ENCODE results near the gene CSAG1.
"Not testable (repeated sequence)": the region's sequence is repeated elsewhere in the genome, so short reads cannot be mapped to it uniquely, and the experiment has no call there.

Gene CSAG1

DNA sequence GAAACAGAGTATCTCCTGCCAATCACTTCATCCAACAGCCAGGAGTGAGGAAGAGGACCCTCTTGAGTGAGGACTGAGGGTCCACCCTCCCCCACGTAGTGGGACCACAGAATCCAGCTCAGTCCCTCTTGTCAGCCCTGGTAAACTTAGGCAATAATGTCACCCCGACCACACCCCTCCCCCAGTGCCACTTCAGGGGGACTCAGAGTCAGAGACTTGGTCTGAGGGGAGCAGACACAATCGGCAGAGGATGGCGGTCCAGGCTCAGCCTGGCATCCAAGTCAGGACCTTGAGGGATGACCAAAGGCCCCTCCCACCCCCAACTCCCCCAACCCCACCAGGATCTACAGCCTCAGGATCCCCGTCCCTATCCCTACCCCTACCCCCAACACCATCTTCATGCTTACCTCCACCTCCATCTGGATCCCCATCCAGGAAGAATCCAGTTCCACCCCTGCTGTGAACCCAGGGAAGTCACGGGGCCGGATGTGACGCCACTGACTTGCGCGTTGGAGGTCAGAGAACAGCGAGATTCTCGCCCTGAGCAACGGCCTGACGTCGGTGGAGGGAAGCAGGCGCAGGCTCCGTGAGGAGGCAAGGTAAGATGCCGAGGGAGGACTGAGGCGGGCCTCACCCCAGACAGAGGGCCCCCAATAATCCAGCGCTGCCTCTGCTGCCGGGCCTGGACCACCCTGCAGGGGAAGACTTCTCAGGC lies at the start of gene CSAG1, which contains the start of gene MAGEA12:
CSAG1 (minus strand) TSS at position 461 of the 715 bp plus-strand sequence. CDS start 1,261 bp downstream, outside the sequence.
MAGEA12 (plus strand) TSS at position 497 of the 715 bp plus-strand sequence. CDS start 2,405 bp downstream, outside the sequence.
- Histone ChIP-seq H3K9me2 (replicated peaks; ENCODE audit: control insufficient read depth, low read length) (no peaks in the 10 kb centered on the region), H3K4me2 (ENCODE audit: low read length) (no peak within 1 kb of the TSS), H3K27me3 (ENCODE audit: control insufficient read depth, low read length) (no peaks in the 10 kb centered on the region), H3K4me3 (ENCODE audit: low read length) (no peak within 1 kb of the TSS), H3K27ac (ENCODE audit: low read depth, low read length) (no peak within 1 kb of the TSS), H3K79me2 (ENCODE audit: control insufficient read depth, low read length) (no peaks in the 10 kb centered on the region), H3K4me1 (ENCODE audit: control insufficient read depth, low read length) (no peaks in the 10 kb centered on the region), H3K36me3 (ENCODE audit: control insufficient read depth, low read length) (no peaks in the 10 kb centered on the region), H3K9me3 (ENCODE audit: control insufficient read depth, insufficient read depth, low read length) (no peaks in the 10 kb centered on the region), H4K20me1 (ENCODE audit: control insufficient read depth, insufficient read depth, low read depth, low read length) (no peaks in the 10 kb centered on the region), H3F3A (ENCODE audit: control insufficient read depth, insufficient read depth) (no peaks in the 10 kb centered on the region)
- TF ChIP-seq, protein P1, sequence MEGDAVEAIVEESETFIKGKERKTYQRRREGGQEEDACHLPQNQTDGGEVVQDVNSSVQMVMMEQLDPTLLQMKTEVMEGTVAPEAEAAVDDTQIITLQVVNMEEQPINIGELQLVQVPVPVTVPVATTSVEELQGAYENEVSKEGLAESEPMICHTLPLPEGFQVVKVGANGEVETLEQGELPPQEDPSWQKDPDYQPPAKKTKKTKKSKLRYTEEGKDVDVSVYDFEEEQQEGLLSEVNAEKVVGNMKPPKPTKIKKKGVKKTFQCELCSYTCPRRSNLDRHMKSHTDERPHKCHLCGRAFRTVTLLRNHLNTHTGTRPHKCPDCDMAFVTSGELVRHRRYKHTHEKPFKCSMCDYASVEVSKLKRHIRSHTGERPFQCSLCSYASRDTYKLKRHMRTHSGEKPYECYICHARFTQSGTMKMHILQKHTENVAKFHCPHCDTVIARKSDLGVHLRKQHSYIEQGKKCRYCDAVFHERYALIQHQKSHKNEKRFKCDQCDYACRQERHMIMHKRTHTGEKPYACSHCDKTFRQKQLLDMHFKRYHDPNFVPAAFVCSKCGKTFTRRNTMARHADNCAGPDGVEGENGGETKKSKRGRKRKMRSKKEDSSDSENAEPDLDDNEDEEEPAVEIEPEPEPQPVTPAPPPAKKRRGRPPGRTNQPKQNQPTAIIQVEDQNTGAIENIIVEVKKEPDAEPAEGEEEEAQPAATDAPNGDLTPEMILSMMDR (IDR thresholded peaks at IDR 0.05; ENCODE audit: low read depth, low read length, poor library complexity, severe bottlenecking): no peak
- TF ChIP-seq EZH2phosphoT487 (IDR thresholded peaks at IDR 0.05; ENCODE audit: borderline replicate concordance, low read length): no peak

DNA sequence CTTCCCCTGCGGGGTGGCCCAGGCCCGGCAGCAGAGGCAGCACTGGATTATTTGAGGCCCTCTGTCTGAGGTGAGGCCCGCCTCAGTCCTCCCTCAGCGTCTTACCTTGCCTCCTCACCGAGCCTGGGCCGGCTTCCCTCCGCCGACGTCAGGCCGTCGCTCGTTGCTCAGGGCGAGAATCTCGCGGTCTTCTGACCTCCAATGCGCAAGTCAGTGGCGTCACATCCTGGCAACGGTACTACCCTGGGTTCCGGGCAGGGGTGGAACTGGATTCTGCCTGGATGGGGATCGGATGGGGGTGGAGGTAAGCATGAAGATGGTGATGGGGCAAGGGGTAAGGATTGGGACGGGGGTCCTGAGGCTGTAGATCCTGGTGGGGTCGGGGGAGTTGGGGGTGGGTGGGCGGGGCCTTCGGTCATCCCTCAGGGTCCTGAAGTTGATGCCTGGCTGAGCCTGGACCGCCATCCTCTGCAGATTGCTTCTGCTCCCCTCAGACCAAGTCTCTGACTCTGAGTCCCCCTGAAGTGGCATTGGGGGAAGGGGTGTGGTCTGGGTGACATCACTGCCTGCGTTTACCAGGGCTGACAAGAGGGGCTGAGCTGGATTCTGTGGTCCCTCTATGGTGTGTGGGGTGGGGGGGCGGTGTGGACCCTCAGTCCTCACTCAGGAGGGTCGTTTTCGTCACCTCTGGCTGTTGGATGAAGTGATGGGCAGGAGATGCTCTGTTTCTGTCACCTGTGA lies 36.2 kb upstream of the CSAG1 start, which contains the start of gene MAGEA6:
MAGEA6 (minus strand) TSS at position 141 of the 741 bp plus-strand sequence. CDS start 2,039 bp downstream, outside the sequence.
- not testable (repeated sequence) for H3F3A ChIP-seq (ENCODE audit: control insufficient read depth, insufficient read depth); H3K27ac ChIP-seq (ENCODE audit: low read depth, low read length); H3K4me2 ChIP-seq (ENCODE audit: low read length); H3K9me2 ChIP-seq (replicated peaks; ENCODE audit: control insufficient read depth, low read length); H3K79me2 ChIP-seq (ENCODE audit: control insufficient read depth, low read length); H3K36me3 ChIP-seq (ENCODE audit: control insufficient read depth, low read length); H3K4me1 ChIP-seq (ENCODE audit: control insufficient read depth, low read length); H3K27me3 ChIP-seq (ENCODE audit: control insufficient read depth, low read length); H4K20me1 ChIP-seq (ENCODE audit: control insufficient read depth, insufficient read depth, low read depth, low read length); H3K9me3 ChIP-seq (ENCODE audit: control insufficient read depth, insufficient read depth, low read length); H3K4me3 ChIP-seq (ENCODE audit: low read length)

GRCh38 chrX:152766562-152766961 lies 33.0 kb upstream of the CSAG1 start:
- not testable (repeated sequence) for H3K4me2 ChIP-seq (ENCODE audit: low read length); H3F3A ChIP-seq (ENCODE audit: control insufficient read depth, insufficient read depth); H3K27ac ChIP-seq (ENCODE audit: low read depth, low read length); H3K9me2 ChIP-seq (replicated peaks; ENCODE audit: control insufficient read depth, low read length); H3K4me3 ChIP-seq (ENCODE audit: low read length); H3K9me3 ChIP-seq (ENCODE audit: control insufficient read depth, insufficient read depth, low read length); H3K36me3 ChIP-seq (ENCODE audit: control insufficient read depth, low read length); H4K20me1 ChIP-seq (ENCODE audit: control insufficient read depth, insufficient read depth, low read depth, low read length); H3K4me1 ChIP-seq (ENCODE audit: control insufficient read depth, low read length); H3K79me2 ChIP-seq (ENCODE audit: control insufficient read depth, low read length); H3K27me3 ChIP-seq (ENCODE audit: control insufficient read depth, low read length)

DNA sequence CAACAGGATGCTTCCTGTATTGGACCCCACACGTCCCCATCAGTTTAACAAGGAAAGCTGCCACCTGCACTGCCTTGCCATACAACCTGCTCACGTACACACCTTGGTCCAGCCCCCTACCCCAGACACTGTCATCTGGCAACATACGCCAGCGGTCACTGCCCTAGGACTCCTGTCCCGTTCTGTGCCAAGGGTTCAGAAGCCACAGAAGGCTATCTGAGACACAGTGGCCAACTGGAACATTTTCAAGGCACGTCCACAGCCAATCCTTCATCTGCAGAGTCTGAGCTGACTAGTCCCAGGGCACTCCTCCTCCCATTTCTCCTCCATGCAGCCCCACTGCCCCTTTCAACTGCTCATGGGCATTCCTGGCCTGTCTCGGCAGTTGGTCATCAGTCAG lies 28.1 kb upstream of the CSAG1 start:
- not testable (repeated sequence) for H3K36me3 ChIP-seq (ENCODE audit: control insufficient read depth, low read length); H3K27me3 ChIP-seq (ENCODE audit: control insufficient read depth, low read length); H3K4me1 ChIP-seq (ENCODE audit: control insufficient read depth, low read length); H3K9me3 ChIP-seq (ENCODE audit: control insufficient read depth, insufficient read depth, low read length); H3F3A ChIP-seq (ENCODE audit: control insufficient read depth, insufficient read depth); H3K4me2 ChIP-seq (ENCODE audit: low read length); H3K79me2 ChIP-seq (ENCODE audit: control insufficient read depth, low read length); H3K9me2 ChIP-seq (replicated peaks; ENCODE audit: control insufficient read depth, low read length); H4K20me1 ChIP-seq (ENCODE audit: control insufficient read depth, insufficient read depth, low read depth, low read length); H3K4me3 ChIP-seq (ENCODE audit: low read length); H3K27ac ChIP-seq (ENCODE audit: low read depth, low read length)

DNA sequence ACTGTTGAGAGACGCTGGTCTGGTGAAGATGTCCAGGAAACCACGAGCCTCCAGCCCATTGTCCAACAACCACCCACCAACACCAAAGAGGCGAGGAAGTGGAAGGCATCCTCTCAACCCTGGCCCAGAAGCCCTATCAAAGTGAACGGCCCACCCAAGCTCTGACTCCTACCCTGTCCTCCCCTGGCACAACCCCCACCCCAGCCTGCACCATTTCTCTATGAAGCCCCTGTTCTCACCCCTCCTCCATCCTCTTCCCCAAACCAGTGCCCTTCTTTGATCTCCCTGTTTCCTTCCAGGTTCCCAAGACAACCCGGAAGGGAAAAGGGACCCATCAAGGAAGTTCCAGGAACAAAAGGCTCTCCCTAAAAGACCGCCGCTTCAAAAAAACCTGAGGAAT lies 26.0 kb upstream of the CSAG1 start:
- H3K9me2 ChIP-seq (replicated peaks; ENCODE audit: control insufficient read depth, low read length); H3K4me1 ChIP-seq (ENCODE audit: control insufficient read depth, low read length); H3K27ac ChIP-seq (ENCODE audit: low read depth, low read length); H3K9me3 ChIP-seq (ENCODE audit: control insufficient read depth, insufficient read depth, low read length); H3K27me3 ChIP-seq (ENCODE audit: control insufficient read depth, low read length); H3K79me2 ChIP-seq (ENCODE audit: control insufficient read depth, low read length); H3K4me2 ChIP-seq (ENCODE audit: low read length); H3F3A ChIP-seq (ENCODE audit: control insufficient read depth, insufficient read depth); H3K36me3 ChIP-seq (ENCODE audit: control insufficient read depth, low read length); H3K4me3 ChIP-seq (ENCODE audit: low read length); H4K20me1 ChIP-seq (ENCODE audit: control insufficient read depth, insufficient read depth, low read depth, low read length): not testable (repeated sequence)

DNA sequence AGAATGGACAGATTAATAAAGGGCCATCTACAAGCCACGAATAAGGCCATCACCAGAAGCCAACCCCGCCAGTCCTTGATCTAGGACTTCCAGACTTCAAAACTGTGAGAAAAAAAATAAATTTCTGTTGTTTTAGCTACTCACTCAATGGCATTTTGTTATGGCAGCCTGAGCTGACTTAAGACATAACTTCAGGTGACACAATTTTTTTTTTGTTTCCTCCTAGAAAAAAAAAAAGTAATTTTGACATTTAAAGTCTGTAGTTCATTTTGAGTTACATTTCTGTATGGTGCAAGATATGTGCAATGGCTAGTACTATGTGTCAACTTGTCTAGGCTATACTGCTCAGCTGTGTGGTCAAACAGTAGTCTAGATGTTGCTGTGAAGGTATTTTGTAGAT lies 25.4 kb upstream of the CSAG1 start, which contains the start of gene CSAG3:
CSAG3 (plus strand) TSS at position 301 of the 400 bp plus-strand sequence.
- H3K9me3 ChIP-seq (ENCODE audit: control insufficient read depth, insufficient read depth, low read length): not testable (repeated sequence)

DNA sequence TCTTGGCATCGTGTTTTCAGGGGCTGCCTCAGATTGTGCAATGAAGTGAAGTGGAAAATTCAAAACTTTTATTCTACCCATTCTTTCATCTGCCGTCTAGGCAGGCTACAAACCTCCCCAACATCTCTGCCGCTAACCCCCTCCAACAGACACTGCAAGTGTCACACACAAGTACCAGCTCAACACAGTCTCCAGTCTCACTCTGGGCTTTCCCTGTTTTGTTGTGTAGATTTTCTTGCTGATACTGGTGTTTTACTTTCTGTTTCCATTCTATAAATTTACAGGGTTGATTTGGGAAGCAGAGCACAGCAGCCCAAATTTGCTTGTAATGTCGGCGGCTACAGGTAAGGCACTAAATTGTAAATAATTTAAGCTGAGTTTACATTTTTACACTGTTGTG lies 21.4 kb upstream of the CSAG1 start:
- not testable (repeated sequence) for H3K4me2 ChIP-seq (ENCODE audit: low read length); H3K9me2 ChIP-seq (replicated peaks; ENCODE audit: control insufficient read depth, low read length); H3K79me2 ChIP-seq (ENCODE audit: control insufficient read depth, low read length); H4K20me1 ChIP-seq (ENCODE audit: control insufficient read depth, insufficient read depth, low read depth, low read length); H3K4me1 ChIP-seq (ENCODE audit: control insufficient read depth, low read length); H3K36me3 ChIP-seq (ENCODE audit: control insufficient read depth, low read length); H3K9me3 ChIP-seq (ENCODE audit: control insufficient read depth, insufficient read depth, low read length); H3K27ac ChIP-seq (ENCODE audit: low read depth, low read length); H3F3A ChIP-seq (ENCODE audit: control insufficient read depth, insufficient read depth); H3K4me3 ChIP-seq (ENCODE audit: low read length); H3K27me3 ChIP-seq (ENCODE audit: control insufficient read depth, low read length)

More for the DNA sequence above, 25.4 kb upstream of the CSAG1 start, which contains the start of gene CSAG3:
- not testable (repeated sequence) for H3K4me1 ChIP-seq (ENCODE audit: control insufficient read depth, low read length); H3K4me3 ChIP-seq (ENCODE audit: low read length); H4K20me1 ChIP-seq (ENCODE audit: control insufficient read depth, insufficient read depth, low read depth, low read length); H3K4me2 ChIP-seq (ENCODE audit: low read length); H3K79me2 ChIP-seq (ENCODE audit: control insufficient read depth, low read length); H3F3A ChIP-seq (ENCODE audit: control insufficient read depth, insufficient read depth); H3K27me3 ChIP-seq (ENCODE audit: control insufficient read depth, low read length); H3K27ac ChIP-seq (ENCODE audit: low read depth, low read length); H3K36me3 ChIP-seq (ENCODE audit: control insufficient read depth, low read length); H3K9me2 ChIP-seq (replicated peaks; ENCODE audit: control insufficient read depth, low read length)
